ENCODE results near the gene RPTOR.
A peak's percentile ranks its signal among the peaks of the same experiment; 100 is the strongest.

The RPTOR gene

GRCh38 chr17:80941171-80941570 is 396.5 kb downstream of the RPTOR start:
- DNase-seq, result peak; percentile 20

DNA sequence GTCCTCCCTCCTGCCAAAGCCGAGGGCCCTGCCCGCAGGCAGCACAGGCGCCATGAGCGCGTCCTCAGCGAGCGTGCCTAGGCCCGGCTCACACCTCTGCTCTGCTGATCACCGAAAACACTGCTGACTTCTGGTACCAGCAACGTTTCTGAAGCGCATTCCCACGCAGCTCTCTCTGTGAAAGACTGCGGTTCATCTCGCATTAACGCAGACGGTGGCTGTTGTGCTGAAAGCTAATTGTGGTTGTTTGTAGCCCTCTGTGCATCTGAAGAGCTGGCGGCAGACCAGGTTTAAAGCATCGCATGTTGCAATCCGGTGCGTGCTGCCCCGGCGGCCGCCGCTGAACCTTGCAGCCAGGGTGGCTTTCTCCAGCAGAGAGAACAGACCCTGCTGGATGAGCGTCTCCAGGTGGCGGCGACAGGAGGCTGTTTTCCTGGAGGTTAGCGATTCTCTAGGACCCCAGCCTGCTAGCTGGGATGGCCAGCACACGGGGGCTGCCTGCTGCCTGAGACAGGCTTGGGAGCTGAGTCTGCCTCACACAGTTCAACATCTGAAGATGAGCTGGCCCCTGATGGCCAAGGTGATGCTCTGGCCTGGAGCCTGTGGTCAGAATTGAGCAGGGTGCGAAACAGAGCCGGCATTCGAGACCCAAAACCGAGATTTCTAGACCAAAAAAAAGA is 397.2 kb downstream of the RPTOR start:
- DNase-seq, result peak; percentile 24

- DNase-seq, result peak; percentile 94
These were observed 398.0 kb downstream of the RPTOR start for GRCh38 chr17:80942423-80943345.

DNA sequence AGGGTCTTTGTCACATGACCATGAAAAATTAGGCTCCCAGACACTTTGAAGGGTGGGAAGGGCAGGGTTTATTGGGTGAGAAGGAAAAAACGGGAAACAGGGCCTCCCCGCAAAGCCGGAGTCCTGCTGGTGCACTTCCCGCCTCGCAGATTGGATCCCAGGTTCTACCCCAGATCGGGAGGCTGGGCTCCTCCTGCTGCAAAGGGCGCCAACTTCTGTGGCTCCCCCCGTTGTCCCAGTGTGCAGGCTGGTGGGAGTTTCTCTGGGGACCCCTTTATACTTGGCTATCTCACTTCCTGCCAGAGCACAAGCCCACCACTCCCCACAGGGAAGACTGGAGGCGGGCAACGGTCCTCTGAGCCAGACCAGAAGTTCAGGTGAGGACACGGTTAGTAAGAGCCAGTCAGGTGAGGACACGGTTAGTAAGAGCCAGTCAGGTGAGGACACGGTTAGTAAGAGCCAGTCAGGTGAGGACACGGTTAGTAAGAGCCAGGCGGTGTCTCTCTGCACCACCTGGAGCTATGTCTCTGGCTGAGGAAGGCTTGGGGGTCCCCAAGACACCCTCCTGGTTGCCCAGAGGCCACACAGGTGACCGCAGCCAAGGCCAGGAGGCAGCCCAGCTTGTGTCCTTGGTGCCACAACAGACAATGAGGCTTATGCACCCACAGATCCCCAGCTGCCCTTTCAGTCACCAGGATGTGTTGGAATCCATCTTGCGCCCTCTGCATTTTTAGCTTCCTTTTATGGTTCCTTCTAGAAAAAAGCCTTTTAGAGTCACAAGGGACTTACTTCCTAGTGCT is 398.9 kb downstream of the RPTOR start:
- no peak for DNase-seq

DNA sequence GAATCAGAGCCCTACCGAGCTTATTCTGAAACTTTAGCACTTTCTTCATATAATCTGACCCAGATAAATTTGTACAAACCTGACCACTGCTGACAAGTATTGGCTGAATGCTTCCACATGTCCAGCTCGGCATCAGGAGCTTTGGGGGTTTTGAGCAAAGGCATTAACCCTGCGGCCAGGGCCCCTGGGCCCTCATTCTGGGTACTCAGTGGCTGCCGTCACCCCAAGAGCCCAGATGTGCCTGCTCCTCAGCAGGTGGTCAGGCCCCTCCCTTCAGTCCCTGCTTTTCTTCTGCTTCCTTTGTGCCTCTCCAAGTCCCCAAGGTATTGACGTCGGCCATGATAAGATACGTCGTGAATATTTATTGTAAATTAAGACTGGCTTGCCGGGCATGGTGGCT is 399.7 kb downstream of the RPTOR start:
- no peak for DNase-seq

GRCh38 chr17:80945736-80946135 is 401.1 kb downstream of the RPTOR start:
- DNase-seq, result no peak

DNA sequence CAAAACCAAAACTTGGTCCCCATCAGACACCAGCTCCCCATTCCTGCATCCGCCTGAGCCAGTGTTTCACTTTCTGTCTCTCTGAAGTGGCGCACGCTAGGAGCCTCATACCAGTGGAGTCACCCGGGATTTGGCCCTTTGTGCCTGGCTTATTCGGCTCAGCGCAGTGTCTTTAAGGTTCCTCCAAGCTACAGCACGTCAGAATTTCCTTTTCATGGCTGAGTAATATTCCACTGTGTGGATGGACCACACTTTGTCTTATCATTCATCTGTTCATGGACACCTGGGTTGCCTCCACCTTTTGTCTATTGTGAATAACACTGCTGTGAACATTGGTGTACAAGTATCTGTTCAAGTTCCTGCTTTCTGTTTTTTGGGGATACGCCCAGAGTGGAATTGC is 401.8 kb downstream of the RPTOR start:
- DNase-seq, result no peak

DNA sequence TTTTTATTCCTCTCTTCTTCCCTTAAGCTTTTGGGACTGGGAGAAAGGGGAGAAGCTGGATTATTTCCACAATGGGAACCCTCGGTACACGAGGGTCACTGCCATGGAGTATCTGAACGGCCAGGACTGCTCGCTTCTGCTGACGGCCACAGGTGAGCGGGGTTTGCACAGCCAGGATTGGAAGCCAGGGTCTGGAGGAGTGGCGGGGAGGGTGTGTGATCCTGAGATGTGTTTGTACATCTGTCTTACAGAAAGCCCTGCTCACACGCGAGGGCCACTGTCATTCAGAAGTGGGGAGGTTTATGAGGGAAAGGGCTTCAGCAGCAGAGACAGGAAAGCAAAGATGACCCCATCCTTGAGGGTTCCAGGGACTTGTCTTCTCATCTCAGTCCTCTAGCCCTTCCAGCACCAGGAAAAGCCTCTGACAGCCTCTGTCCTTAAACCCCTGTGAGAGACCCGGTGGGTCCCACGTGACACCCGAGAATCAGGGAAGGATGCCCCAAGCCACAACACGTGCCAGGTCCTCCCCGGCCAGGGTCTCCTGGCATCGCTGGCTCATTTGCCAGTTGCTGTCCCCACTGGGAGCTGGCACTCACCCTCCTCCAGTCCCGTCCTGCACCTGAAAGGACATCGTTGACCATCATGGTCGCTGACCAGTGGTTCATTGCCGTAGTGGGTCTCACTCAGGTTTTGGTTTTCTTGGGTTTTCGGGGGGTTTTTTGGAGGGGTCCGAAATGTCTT is 402.7 kb downstream of the RPTOR start:
- DNase-seq, result peak; percentile 16

DNA sequence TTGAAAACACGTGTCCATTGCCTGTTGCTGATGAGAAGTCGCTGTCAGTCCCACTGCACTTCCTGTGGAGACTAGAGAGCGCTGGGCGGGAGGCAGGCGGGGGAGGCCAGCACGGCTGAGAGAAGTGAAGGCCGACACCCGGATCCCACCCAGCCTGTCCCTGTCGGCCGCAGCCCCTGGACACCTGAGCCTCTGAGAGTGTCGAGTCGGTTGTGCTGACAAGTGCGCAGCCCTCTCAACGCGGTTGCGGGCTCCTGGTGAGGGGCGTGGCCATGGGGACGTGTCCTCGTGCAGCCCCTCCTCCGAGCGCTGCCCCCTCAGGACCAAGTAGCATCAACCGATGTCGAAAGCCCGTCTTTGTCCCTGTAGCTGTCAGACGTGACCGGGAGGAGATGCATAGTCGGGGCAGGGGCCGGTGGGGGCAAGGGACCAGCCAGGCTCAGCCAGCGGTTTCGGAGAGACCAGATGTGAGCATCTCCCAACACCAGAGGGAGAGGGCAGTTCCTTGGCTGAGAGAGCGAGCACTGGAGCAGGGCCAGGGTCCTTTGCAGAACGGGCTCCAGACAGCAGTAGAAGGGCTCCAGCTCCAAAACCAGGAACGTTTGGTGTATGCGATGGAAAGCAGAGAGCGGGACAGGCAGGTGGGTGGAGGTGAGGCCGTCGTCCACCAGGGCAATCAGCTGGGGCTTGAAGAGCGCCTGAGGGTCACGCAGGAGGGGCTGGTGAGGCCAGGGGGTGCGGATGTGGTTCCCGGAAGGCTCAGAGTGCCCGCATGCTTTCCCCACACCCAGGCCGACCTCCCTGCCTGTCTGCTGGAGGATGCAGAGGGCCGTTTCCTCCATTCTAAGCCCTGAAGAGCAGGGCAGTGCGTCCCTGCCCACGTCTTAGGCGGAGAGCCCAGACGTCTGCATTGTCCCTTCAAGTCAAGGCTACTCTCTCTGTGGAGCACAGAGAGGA is 403.7 kb downstream of the RPTOR start:
- peak; percentile 30 for DNase-seq

DNA sequence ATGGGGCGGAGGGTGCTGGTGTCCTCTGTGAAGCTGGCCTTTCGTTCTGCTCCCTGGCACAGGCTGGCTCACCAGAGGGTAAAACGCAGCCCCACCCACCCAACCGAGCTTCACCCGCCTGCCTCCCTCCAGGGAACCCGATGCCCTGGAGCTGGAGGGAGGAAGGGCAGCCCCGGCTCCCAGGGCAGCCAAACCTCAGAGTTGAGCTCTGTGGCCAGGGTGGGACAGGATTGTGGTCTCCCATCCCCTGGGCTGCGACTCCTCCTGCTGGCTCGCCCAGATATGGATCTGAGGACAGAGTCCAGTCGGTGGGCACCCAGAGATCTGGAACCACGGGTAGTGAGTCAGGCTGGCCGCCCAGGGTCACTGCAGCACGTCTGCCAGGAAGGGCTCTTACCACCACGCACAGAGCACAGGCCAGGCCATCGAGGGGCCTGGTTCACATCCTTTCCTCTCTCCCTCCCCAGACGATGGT is 404.4 kb downstream of the RPTOR start:
- peak; percentile 56 for DNase-seq

GRCh38 chr17:80949451-80950421 is 405.1 kb downstream of the RPTOR start:
- DNase-seq, result peak; percentile 16

DNA sequence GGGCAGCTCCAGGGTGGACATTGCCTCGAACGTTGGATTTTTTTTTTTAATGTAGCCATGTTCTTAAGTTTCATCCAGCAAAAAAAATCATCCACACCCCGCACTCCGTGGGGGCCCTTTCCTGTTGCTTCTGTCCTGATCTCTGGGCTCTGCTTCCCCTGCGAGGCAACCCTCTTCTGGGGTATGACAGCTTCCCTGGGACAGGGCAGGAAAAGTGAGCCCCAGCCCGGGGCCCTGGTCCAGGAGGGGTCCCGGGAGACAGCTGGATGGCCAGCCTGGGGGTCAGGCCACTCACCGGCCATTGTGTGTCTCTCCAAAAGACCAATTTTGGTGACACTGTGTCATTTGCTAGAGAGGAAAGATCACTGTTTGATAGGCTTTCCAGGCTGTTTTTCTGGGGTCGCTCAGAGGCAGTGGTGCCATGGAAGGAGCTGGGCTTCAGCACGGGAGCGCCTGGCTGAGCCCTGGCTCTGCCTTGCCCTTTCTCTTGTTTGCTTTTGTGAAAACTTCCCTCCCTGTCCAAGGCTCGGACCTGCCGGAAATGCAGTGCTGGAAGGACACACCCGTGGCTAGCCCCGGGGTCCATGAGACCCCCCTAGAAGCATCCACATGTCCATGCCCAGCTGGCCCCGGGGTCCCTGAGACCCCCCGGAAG is 406.0 kb downstream of the RPTOR start:
- no peak for DNase-seq

DNA sequence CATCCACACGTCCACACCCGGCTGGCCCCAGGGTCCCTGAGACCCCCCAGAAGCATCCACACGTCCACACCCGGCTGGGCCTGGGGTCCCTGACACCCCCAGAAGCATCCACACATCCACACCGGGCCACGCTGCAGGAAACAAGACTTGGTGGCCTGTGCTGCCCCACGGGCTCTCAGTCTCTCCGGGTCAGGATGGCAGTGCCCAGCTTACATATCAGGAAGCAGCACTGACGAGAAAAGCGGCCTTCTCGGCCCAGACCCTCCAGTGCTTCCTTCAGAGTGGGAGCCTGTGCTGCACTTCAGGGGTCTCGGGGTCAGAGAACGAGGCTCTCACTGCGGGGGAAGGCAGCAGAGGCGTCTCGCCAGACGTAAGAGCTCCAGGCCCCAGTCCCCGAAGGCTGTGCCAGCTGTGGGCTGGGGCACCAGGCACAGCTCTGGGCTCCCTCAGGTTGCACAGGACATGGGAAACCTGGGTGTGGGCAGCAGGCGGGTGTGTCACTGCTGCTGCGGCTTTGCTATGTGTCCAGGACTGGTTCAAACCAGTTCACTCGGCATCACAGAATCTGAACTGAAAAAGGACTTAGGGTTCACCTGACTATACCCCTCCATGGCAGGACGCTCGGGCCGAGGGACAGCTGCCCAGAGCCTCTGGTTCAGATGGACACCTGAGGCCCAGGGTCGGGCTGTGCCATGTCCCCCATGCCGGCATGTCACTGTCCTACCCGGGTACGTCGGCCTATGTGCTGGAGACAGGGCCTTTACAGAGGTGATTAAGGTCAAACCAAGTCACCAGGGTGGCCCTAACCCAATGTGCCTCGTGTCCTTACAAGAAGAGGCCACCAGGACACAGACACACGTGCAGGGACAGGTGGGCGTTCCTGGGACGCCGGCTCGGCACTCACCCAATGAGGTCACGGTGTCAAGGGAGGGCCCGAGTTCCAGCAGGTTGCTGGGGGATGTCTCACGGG is 406.8 kb downstream of the RPTOR start:
- no peak for DNase-seq

GRCh38 chr17:80952291-80952690 is 407.7 kb downstream of the RPTOR start:
- no peak for DNase-seq

DNA sequence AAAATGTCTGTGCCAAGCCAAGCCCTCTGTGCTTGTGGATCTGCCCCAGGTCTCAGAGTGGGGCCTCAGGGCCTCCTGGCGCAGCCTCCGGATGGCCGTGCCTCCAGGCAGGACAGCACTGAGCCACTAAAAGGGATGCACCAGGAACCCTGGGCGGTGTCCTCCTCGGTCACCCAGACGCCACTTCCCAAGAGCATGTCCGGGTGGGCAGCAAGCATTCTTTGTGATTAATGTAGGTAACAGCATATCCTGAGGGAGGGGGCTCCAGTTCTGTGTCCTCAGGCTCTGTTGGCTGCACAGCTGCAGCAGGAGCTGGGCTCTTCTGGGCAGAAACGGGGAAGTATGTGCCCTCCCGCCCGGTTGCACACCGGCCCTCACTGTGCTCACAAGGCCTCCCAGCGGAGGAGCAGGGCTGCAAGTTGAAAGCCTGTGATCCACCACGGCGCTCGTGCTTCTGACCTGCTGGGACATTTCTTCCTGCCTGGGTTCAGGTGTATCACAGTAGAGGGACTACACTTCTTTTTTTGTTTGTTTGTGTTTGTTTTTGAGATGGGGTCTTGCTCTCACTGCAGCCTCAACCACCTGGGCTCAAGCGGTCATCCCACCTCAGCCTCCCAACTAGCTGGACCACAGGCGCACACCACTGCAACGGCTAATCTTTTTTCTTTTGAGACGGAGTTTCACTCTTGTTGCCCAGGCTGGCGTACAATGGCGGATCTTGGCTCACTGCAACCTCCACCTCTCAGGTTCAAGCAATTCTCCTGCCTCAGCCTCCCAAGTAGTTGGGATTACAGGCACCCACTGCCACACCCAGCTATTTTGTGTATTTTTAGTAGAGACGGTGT is 409.1 kb downstream of the RPTOR start:
- DNase-seq, result no peak

GRCh38 chr17:80955078-80955477 is 410.4 kb downstream of the RPTOR start:
- no peak for DNase-seq

DNA sequence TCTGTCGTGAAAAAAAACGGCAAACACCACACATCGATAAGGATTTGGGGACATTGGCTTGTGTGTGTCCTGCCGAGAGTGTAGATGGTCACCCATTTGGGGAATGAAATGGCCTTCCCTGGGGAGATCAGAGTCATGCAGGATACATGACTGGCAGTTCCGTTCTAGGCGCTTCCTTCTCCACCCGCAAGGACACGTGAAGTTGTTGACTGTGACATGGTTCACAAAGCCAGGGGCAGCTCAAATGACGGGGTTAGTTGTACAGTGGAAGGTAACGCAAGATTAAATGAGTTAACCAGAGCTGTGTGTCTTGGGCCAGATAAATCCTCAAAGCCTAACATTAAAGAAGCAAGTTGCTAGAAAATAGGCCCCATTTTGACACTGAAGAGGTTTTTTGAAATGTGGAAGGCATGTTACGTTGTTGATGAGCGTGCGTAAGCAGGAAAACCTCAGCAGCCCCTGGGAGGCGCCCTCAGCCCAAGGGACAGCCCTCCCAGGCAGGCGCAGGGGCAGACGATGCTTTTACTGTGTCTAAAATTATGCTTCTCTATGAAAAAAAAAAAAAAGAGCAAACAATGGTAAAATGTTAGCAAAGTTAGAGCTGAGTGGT is 411.1 kb downstream of the RPTOR start:
- no peak for DNase-seq
